Breast epithelium (tissue), 4 donors: ENCODE data around the gene CPM. TPM values are rescaled to one million over a fixed set of nuclear protein-coding genes. Genes with fewer than 3 reads are reported as not detected.

Experiments
- DNase-seq, 2 donors: peaks; one replicate each; pipeline ENCODE4 v3.0.0-alpha.2; 2019; ENCODE audit warnings: low spot score in 2 of 2
- H3K27ac ChIP-seq, 2 donors: fragments of 200-600 bp; sonication (generic) in 1 of 2; one replicate each; pipeline ENCODE4 v1.5.1; 2016 to 2019; ENCODE audit warnings: mild to moderate bottlenecking in 1 of 2
- H3K27me3 ChIP-seq, 2 donors: fragments of 200-600 bp; sonication (generic) in 1 of 2; one replicate each; pipeline versions ENCODE4 v1.5.1 to v1.6.0; 2017 to 2019; ENCODE audit warnings: control low read depth in 1 of 2, mild to moderate bottlenecking in 1 of 2
- H3K36me3 ChIP-seq: fragments of 200-600 bp; one replicate; pipeline ENCODE4 v1.5.1; 2019
- H3K4me1 ChIP-seq, 2 donors: fragments of 200-600 bp; sonication (generic); one replicate each; pipeline ENCODE4 v1.5.1; 2016 to 2019; ENCODE audit warnings: control low read depth in 1 of 2
- H3K4me3 ChIP-seq, 3 donors: fragments of 200-600 bp; sonication (generic); 1 replicate in 2 of 3; 2 replicates in 1 of 3; pipeline ENCODE4 v1.5.1; 2016 to 2019; ENCODE audit warnings: mild to moderate bottlenecking in 3 of 3, moderate library complexity in 2 of 3
- H3K9me3 ChIP-seq, 2 donors: fragments of 200-600 bp; sonication (generic) in 1 of 2; one replicate each; pipeline ENCODE4 v1.5.1; 2016 to 2019; ENCODE audit warnings: control low read depth in 1 of 2
- POLR2A ChIP-seq: fragments of 450-650 bp; IDR thresholded peaks from one replicate; pipeline ENCODE4 v1.6.1; 2016; ENCODE audit warnings: antibody characterized with exemption, mild to moderate bottlenecking, moderate library complexity
- POLR2AphosphoS5 ChIP-seq, 3 donors: sonication (generic); formaldehyde crosslinking; IDR thresholded peaks; one replicate each; pipeline ENCODE4 v1.6.1; 2017; ENCODE audit warnings: antibody characterized with exemption in 3 of 3
- intact Hi-C: fragments of 100-400 bp; cut with DNase I; formaldehyde crosslinking; loops from one replicate; pipeline ENCODE4 v1.15.1; 2023; ENCODE audit warnings: low total_unique reads
- total RNA-seq, 3 donors: library from RNA; depleted of rRNA; stranded (reverse); fragments of >200 nt; gene quantifications; one replicate each; pipeline ENCODE4 v1.1.0, GENCODE V29; 2016
- TF ChIP-seq, protein P1 (sequence below), 3 donors: fragments of 450-650 bp; IDR thresholded peaks; one replicate each; pipeline ENCODE4 v1.5.1; 2016 to 2017; ENCODE audit warnings: antibody characterized with exemption in 3 of 3, mild to moderate bottlenecking in 3 of 3, moderate library complexity in 3 of 3

The CPM gene
- total RNA-seq, 3 donors from 2014 or later: 63.4 to 1,281 (median 78.3) TPM

DNA sequence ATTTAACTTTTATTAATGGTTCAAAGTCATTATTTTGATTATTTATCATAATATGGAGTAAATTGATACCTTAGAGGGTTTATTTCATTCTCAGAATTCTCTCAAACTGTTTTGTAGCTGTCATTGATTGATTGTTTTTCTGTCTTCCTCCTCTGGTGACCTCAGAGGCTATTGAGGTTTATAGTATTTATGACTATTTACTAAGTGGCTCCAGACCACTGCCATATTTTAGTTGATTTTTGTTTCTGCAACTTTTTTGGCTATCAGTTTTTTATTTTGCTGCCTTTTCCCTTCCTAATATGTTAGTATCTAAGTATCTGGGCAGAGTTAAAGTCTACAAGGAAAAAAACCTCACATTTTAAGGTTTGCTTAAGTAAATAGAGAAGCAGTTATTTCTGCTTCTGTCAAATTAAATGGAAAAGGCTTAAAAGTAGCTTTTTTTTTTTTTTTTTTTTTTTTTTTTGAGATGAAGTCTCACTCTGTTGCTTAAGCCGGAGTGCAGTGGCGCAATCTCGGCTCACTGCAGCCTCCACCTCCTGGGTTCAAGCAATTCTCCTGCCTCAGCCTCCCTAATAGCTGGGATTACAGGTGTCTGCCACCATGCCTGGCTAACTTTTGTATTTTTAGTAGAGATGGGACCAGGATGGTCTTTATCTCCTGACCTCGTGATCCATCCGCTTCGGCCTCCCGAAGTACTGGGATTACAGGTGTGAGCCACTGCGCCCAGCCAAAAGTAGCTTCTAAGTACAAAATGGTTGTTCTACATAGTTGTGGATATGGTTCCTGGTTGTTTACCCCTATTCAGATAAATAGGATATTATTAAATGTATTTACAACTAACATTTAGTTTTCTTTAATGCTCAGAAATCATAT is 116.8 kb downstream of the CPM start:
- Histone ChIP-seq H3K4me1 (peaks cover 0 to 8% of the 10 kb centered on the region in 2 donors), H3K9me3 (no peaks in the 10 kb centered on the region), H3K36me3 (no peaks in the 10 kb centered on the region), H3K27ac (no peak overlapping the region), H3K27me3 (no peaks in the 10 kb centered on the region), H3K4me3 (no peak overlapping the region)
- no peak for DNase-seq
- TF ChIP-seq POLR2AphosphoS5 (IDR thresholded peaks at IDR 0.05) (no peak), POLR2A (no peak)
- TF ChIP-seq, protein P1, sequence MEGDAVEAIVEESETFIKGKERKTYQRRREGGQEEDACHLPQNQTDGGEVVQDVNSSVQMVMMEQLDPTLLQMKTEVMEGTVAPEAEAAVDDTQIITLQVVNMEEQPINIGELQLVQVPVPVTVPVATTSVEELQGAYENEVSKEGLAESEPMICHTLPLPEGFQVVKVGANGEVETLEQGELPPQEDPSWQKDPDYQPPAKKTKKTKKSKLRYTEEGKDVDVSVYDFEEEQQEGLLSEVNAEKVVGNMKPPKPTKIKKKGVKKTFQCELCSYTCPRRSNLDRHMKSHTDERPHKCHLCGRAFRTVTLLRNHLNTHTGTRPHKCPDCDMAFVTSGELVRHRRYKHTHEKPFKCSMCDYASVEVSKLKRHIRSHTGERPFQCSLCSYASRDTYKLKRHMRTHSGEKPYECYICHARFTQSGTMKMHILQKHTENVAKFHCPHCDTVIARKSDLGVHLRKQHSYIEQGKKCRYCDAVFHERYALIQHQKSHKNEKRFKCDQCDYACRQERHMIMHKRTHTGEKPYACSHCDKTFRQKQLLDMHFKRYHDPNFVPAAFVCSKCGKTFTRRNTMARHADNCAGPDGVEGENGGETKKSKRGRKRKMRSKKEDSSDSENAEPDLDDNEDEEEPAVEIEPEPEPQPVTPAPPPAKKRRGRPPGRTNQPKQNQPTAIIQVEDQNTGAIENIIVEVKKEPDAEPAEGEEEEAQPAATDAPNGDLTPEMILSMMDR (IDR thresholded peaks at IDR 0.05): no peak
- intact Hi-C loops: no loop called here

DNA sequence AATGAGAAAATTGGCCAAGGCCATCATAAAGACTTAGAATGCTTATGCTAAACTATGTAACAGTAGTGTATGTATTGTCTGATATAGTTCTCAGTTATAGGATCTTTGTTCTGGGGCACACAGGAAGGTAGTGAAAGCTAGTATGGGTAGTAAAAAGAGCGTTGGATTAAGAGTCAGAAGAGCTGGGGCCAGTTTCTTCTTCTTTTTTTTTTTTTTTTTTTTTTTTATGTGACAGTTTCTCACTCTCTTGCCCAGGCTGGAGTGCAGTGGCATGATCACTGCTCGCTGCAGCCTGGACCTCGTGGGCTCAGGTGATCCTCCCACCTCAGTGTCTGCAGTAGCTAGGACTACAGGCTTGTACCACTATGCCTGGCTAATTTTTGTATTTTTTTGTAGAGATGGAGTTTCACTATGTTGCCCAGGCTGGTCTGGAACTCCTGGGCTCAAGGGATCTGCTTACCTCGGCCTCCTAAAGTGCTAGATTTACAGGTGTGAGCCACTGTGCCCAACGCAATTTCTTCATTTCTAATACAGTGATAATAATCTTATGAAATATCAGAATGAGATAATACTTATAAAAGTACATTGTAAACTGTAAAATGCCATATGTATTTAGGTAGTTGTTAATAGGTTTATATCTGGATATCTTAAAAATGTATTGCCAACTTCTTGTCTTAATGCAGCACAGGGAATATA is 117.6 kb downstream of the CPM start:
- H3K36me3 ChIP-seq: no peaks in the 10 kb centered on the region
- H3K4me1 ChIP-seq: peaks cover 0 to 8% of the 10 kb centered on the region in 2 donors

DNA sequence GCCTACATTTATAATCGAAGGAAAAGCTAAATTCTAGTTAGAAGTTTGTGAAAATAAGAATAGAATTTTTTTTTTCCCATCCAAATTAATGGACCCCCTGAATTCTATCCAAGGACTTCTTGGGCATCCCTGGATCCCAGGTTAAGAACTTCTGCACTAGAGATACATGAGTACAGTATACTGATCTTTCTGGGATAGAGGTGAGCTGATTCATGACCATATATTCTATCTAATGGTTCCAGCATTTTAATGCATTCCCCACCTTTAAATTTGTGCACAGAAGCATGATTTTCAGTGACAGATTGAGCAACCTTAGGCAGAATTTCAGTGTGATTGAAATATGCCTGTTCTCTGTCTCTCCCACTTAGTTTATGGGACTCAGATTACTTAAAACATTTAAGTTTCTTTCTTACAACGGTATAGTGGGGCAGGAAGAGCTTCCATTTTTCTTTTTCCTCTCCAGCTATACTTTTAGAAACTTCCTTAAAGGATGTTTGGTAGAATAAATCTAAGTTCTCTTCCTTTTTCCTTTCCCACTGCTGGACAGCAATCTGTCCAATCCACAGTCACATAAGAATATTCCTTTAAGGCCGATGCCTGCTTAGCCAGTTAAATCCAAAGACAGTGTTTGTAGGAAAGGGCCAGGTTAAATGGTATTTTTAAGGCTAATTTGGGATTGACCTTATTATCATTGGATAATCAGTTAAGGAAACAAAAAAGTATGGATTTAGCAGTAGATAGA is 118.3 kb downstream of the CPM start:
- no peaks in the 10 kb centered on the region for H3K27me3 ChIP-seq
- no peak overlapping the region for H3K4me3 ChIP-seq
- DNase-seq: no peak
- no peak overlapping the region for H3K27ac ChIP-seq
- peaks cover 0 to 8% of the 10 kb centered on the region in 2 donors for H3K4me1 ChIP-seq
- H3K36me3 ChIP-seq: no peaks in the 10 kb centered on the region
- TF ChIP-seq, protein P1 (IDR thresholded peaks at IDR 0.05): no peak
- no peak for TF ChIP-seq POLR2AphosphoS5 (IDR thresholded peaks at IDR 0.05)
- intact Hi-C loops: no loop called here
- H3K9me3 ChIP-seq: no peaks in the 10 kb centered on the region

More for the DNA sequence above, 117.6 kb downstream of the CPM start:
- DNase-seq: no peak
- Histone ChIP-seq H3K27ac (no peak overlapping the region), H3K9me3 (no peaks in the 10 kb centered on the region), H3K4me3 (no peak overlapping the region), H3K27me3 (no peaks in the 10 kb centered on the region)
- no peak for TF ChIP-seq POLR2AphosphoS5 (IDR thresholded peaks at IDR 0.05)
- TF ChIP-seq POLR2A: no peak
- TF ChIP-seq, protein P1 (IDR thresholded peaks at IDR 0.05): no peak
- intact Hi-C loops: no loop called here

DNA sequence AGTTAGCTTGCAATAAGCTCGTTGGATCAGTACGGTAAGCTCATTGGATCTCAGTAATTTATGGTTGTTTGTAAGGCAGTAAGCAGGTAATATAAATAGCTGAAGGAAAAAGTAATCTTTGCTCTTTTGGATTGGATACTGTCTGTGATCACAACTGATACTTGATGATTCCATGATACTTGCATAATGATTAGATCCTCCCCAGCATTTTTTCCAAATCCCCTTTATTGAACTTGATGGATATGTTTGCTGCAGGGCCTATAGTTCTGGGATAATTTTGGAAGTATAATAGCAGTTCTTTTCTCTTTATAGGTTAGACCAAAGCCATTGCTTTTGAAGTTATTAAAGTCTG is 119.8 kb downstream of the CPM start:
- no peaks in the 10 kb centered on the region for H3K36me3 ChIP-seq
- H3K27ac ChIP-seq: no peak overlapping the region
- peaks cover 0 to 8% of the 10 kb centered on the region in 2 donors for H3K4me1 ChIP-seq

More for the DNA sequence above, 119.8 kb downstream of the CPM start:
- intact Hi-C loops: no loop called here
- TF ChIP-seq POLR2AphosphoS5 (IDR thresholded peaks at IDR 0.05) (no peak), POLR2A (no peak)
- TF ChIP-seq, protein P1 (IDR thresholded peaks at IDR 0.05): no peak
- Histone ChIP-seq H3K4me3 (no peak overlapping the region), H3K27me3 (no peaks in the 10 kb centered on the region), H3K9me3 (no peaks in the 10 kb centered on the region)
- no peak for DNase-seq
